PC-3 (cell line): ENCODE results near the gene GPR137B. TPM values are rescaled to one million over a fixed set of nuclear protein-coding genes. Genes with fewer than 3 reads are reported as not detected.

Experiments
- ATAC-seq: fragments of 200-7000 bp; cut with Tn5 transposase; 2 replicates; pipeline ENCODE4 v1.9.1; 2020; ENCODE audit warnings: mild to moderate bottlenecking, moderate library complexity
- BruUV-seq: library from RNA; stranded (reverse); fragments of 400-500 nt; replicated peaks from 2 replicates; lab custom pipeline; 2021; lab: Mats Ljungman, UMichigan
- CTCF ChIA-PET: fragments of 300-600 bp; sonication (Branson Sonifier 250); formaldehyde crosslinking; loops from one replicate; lab custom pipeline; 2022; ENCODE audit warnings: antibody characterized with exemption; lab: Charles Lee
- POLR2A ChIA-PET: fragments of 300-600 bp; sonication (Branson Sonifier 250); formaldehyde crosslinking; loops from one replicate; lab custom pipeline; 2022; ENCODE audit warnings: antibody characterized with exemption; ENCODE audit not compliant: unreplicated experiment; lab: Charles Lee
- DNase-seq: peaks from one replicate; pipeline ENCODE4 v3.0.0-alpha.2; 2015
- H2AFZ ChIP-seq: fragments of 300-600 bp; sonication (generic); 2 replicates; pipeline ENCODE4 v1.6.0; 2016; ENCODE audit warnings: antibody characterized with exemption, low read length
- H3F3A ChIP-seq: fragments of 300-600 bp; sonication (generic); one replicate; pipeline ENCODE4 v1.6.0; 2017; ENCODE audit warnings: antibody characterized with exemption, low read length, control low read depth, mild to moderate bottlenecking; ENCODE audit not compliant: unreplicated experiment
- H3K27ac ChIP-seq: fragments of 300-600 bp; sonication (generic); 2 replicates; pipeline ENCODE4 v1.5.1; 2016; ENCODE audit warnings: mild to moderate bottlenecking, low read length
- H3K27me3 ChIP-seq: fragments of 300-600 bp; sonication (generic); 2 replicates; pipeline ENCODE4 v1.6.1; 2016; ENCODE audit warnings: low read length, mixed read lengths
- H3K36me3 ChIP-seq: fragments of 300-600 bp; sonication (generic); 2 replicates; pipeline ENCODE4 v1.6.1; 2016; ENCODE audit warnings: low read depth, mixed run types, low read length, mixed read lengths
- H3K4me1 ChIP-seq: fragments of 300-600 bp; sonication (generic); 2 replicates; pipeline ENCODE4 v1.5.1; 2016; ENCODE audit warnings: low read length; ENCODE audit not compliant: insufficient read depth
- H3K4me2 ChIP-seq: fragments of 300-600 bp; sonication (generic); 2 replicates; pipeline ENCODE4 v1.6.0; 2016; ENCODE audit warnings: low read length
- H3K4me3 ChIP-seq: fragments of 300-600 bp; sonication (generic); 2 replicates; pipeline ENCODE4 v1.5.1; 2016; ENCODE audit warnings: mild to moderate bottlenecking, low read length, mixed read lengths
- H3K79me2 ChIP-seq: fragments of 300-600 bp; sonication (generic); 2 replicates; pipeline ENCODE4 v1.6.1; 2017; ENCODE audit warnings: low read length, mixed read lengths
- H3K9ac ChIP-seq: fragments of 300-600 bp; sonication (generic); 2 replicates; pipeline ENCODE4 v1.6.0; 2016; ENCODE audit warnings: mild to moderate bottlenecking, low read length
- H3K9me2 ChIP-seq: fragments of 300-600 bp; sonication (generic); replicated peaks from 2 replicates; pipeline ENCODE4 v1.6.1; 2016; ENCODE audit warnings: mixed run types, low read length, mixed read lengths
- H3K9me3 ChIP-seq: fragments of 300-600 bp; sonication (generic); 2 replicates; pipeline ENCODE4 v1.6.1; 2016; ENCODE audit warnings: low read length, mixed read lengths
- H4K20me1 ChIP-seq: fragments of 300-600 bp; sonication (generic); 2 replicates; pipeline ENCODE4 v1.6.1; 2016; ENCODE audit warnings: low read length, mixed read lengths
- CTCF ChIP-seq: fragments of 300-600 bp; sonication (generic); conservative IDR thresholded peaks from 2 replicates; pipeline ENCODE4 v1.5.1; 2017; ENCODE audit warnings: antibody characterized with exemption, low read depth, mild to moderate bottlenecking, low read length
- EZH2 ChIP-seq: fragments of 300-600 bp; sonication (generic); IDR thresholded peaks from one replicate; pipeline ENCODE4 v1.6.1; 2017; ENCODE audit warnings: antibody characterized with exemption, mild to moderate bottlenecking, low read length; ENCODE audit not compliant: unreplicated experiment
- EZH2phosphoT487 ChIP-seq: fragments of 300-600 bp; sonication (generic); IDR thresholded peaks from 2 replicates; pipeline ENCODE4 v1.6.1; 2018; ENCODE audit warnings: mild to moderate bottlenecking, antibody characterized with exemption, low read length, borderline replicate concordance
- intact Hi-C: fragments of 100-400 bp; cut with micrococcal nuclease; formaldehyde crosslinking; loops from 2 replicates; pipeline ENCODE4 v1.9.0; 2023
- total RNA-seq: library from RNA; depleted of rRNA; stranded (reverse); fragments of >200 nt; gene quantifications from 2 replicates; pipeline ENCODE4 v1.2.3, GENCODE V29; 2014

The GPR137B gene
- total RNA-seq, 1 experiment from 2014 or later: 2.3 TPM

DNA sequence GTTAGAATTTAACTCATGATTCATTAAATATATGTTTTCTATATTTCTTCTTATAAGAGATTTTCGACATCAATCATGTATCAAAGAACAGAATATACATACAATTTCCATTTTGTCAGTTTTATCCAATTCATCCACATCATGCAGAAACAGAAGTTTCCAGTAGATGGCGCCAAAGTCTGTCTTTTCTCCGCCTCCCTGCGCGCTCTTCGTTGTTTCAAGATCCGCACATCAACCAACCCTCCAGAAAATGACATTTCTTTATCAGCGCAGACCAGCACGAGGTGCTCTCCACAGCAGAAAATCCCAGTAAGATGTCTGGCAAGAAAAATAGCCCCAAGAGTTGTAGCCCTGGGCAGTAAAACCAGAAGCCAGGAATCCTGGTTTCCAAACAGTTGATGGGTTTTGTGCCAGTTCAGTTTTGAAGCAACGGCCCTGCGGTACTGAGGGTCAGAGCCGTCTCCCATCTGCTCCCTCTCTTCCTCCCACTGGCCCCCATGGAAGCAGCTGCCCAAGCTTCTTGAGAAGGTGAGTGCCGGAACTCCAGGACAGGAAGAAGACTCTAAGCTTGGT is 38.6 kb upstream of the GPR137B start:
- ChIA-PET CTCF (no interaction called here), POLR2A (no interaction called here)
- no peaks in the 10 kb centered on the region for H3F3A ChIP-seq
- no peaks in the 10 kb centered on the region for H3K9me3 ChIP-seq
- H3K27ac ChIP-seq: no peak overlapping the region
- H3K4me2 ChIP-seq: no peak overlapping the region
- no peaks in the 10 kb centered on the region for H4K20me1 ChIP-seq
- peak; percentile 63 for DNase-seq
- no peak overlapping the region for H3K4me3 ChIP-seq
- H3K27me3 ChIP-seq: no peaks in the 10 kb centered on the region
- no peaks in the 10 kb centered on the region for H3K9me2 ChIP-seq
- peak overlapping the region; percentile 60; the same call in 1 of the 2 replicates for H2AFZ ChIP-seq
- ATAC-seq: peak; percentile 51; the same call in 1 of the 2 replicates
- no peaks in the 10 kb centered on the region for H3K4me1 ChIP-seq
- no peak for TF ChIP-seq EZH2phosphoT487
- TF ChIP-seq EZH2: no peak
- peak; percentile 76 for TF ChIP-seq CTCF
- intact Hi-C loops: no loop called here
- H3K9ac ChIP-seq: no peak overlapping the region
- no TSS peak for BruUV-seq
- no peaks in the 10 kb centered on the region for H3K79me2 ChIP-seq
- no peaks in the 10 kb centered on the region for H3K36me3 ChIP-seq

- H3K27ac ChIP-seq: no peak overlapping the region
- POLR2A ChIA-PET: no interaction called here
- H3F3A ChIP-seq: no peaks in the 10 kb centered on the region
- intact Hi-C loops: no loop called here
- no peaks in the 10 kb centered on the region for H3K36me3 ChIP-seq
- no peak overlapping the region for H3K4me3 ChIP-seq
- TF ChIP-seq CTCF (no peak), EZH2phosphoT487 (no peak), EZH2 (no peak)
- H2AFZ ChIP-seq: no peak overlapping the region
- no peak overlapping the region for H3K4me2 ChIP-seq
- no peaks in the 10 kb centered on the region for H3K4me1 ChIP-seq
- CTCF ChIA-PET: interaction anchor here (0.6 to 0.9 kb wide), 2 partner anchors 410 to 1674 kb away, joined by 3 to 6 read pairs; no protein-coding TSS in a partner anchor
- BruUV-seq: no TSS peak
- no peak overlapping the region for H3K9ac ChIP-seq
- no peaks in the 10 kb centered on the region for H3K27me3 ChIP-seq
- no peak for ATAC-seq
- H3K9me3 ChIP-seq: no peaks in the 10 kb centered on the region
- no peaks in the 10 kb centered on the region for H3K9me2 ChIP-seq
- H3K79me2 ChIP-seq: no peaks in the 10 kb centered on the region
- DNase-seq: no peak
- no peaks in the 10 kb centered on the region for H4K20me1 ChIP-seq
Measured at GRCh38 chr1:236107121-236107907, 35.0 kb upstream of the GPR137B start.
